ENCODE results near the gene ZNF784.

GRCh38 chr19:55611300-55611982 is 12.9 kb downstream of the ZNF784 start:
- TF ChIP-seq, protein P1, sequence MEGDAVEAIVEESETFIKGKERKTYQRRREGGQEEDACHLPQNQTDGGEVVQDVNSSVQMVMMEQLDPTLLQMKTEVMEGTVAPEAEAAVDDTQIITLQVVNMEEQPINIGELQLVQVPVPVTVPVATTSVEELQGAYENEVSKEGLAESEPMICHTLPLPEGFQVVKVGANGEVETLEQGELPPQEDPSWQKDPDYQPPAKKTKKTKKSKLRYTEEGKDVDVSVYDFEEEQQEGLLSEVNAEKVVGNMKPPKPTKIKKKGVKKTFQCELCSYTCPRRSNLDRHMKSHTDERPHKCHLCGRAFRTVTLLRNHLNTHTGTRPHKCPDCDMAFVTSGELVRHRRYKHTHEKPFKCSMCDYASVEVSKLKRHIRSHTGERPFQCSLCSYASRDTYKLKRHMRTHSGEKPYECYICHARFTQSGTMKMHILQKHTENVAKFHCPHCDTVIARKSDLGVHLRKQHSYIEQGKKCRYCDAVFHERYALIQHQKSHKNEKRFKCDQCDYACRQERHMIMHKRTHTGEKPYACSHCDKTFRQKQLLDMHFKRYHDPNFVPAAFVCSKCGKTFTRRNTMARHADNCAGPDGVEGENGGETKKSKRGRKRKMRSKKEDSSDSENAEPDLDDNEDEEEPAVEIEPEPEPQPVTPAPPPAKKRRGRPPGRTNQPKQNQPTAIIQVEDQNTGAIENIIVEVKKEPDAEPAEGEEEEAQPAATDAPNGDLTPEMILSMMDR (IDR thresholded peaks at IDR 0.05), result no peak
- no peak for TF ChIP-seq POLR2A (IDR thresholded peaks at IDR 0.05)
